ENCODE measurements around the gene SLC35B4. TPM values are rescaled to one million over a fixed set of nuclear protein-coding genes. Genes with fewer than 3 reads are reported as not detected.
A peak's percentile ranks its signal among the peaks of the same experiment; 100 is the strongest.
"Not testable (repeated sequence)": the region's sequence is repeated elsewhere in the genome, so short reads cannot be mapped to it uniquely, and the experiment has no call there.

Gene SLC35B4
- total RNA-seq, 1 experiment from 2014 or later = 20.7 TPM

- no peak for DNase-seq (ENCODE audit: low spot score)
These were observed 14.7 kb upstream of the SLC35B4 start for GRCh38 chr7:134331393-134331792.

GRCh38 chr7:134330974-134331373 is 14.2 kb upstream of the SLC35B4 start:
- no peak for DNase-seq (ENCODE audit: low spot score)

GRCh38 chr7:134329614-134330346 is 13.1 kb upstream of the SLC35B4 start:
- no peak for DNase-seq (ENCODE audit: low spot score)

GRCh38 chr7:134328900-134329299 is 12.2 kb upstream of the SLC35B4 start:
- DNase-seq (ENCODE audit: low spot score) = no peak

GRCh38 chr7:134327896-134328295 is 11.2 kb upstream of the SLC35B4 start:
- peak; percentile 29 for DNase-seq (ENCODE audit: low spot score)

GRCh38 chr7:134324107-134324506 is 7.4 kb upstream of the SLC35B4 start:
- no peak for DNase-seq (ENCODE audit: low spot score)

GRCh38 chr7:134320201-134320600 is 3.5 kb upstream of the SLC35B4 start:
- DNase-seq (ENCODE audit: low spot score) = no peak

GRCh38 chr7:134318443-134318842 is 1.7 kb upstream of the SLC35B4 start:
- no peak for DNase-seq (ENCODE audit: low spot score)

- DNase-seq (ENCODE audit: low spot score) = no peak
These were observed 704 bp upstream of the SLC35B4 start for GRCh38 chr7:134317434-134317833.

- peak; percentile 6 for DNase-seq (ENCODE audit: low spot score)
These were observed 821 bp downstream of the SLC35B4 start for GRCh38 chr7:134315679-134316538.

GRCh38 chr7:134313543-134313942 is 3.2 kb downstream of the SLC35B4 start:
- no peak for DNase-seq (ENCODE audit: low spot score)

GRCh38 chr7:134312717-134313116 is 4.0 kb downstream of the SLC35B4 start:
- no peak for DNase-seq (ENCODE audit: low spot score)

- no peak for DNase-seq (ENCODE audit: low spot score)
These were observed 4.9 kb downstream of the SLC35B4 start for GRCh38 chr7:134311807-134312206.

- no peak for DNase-seq (ENCODE audit: low spot score)
These were observed 8.2 kb downstream of the SLC35B4 start for GRCh38 chr7:134308548-134308947.

- DNase-seq (ENCODE audit: low spot score) = no peak
These were observed 9.4 kb downstream of the SLC35B4 start for GRCh38 chr7:134307320-134307719.

GRCh38 chr7:134302120-134302519 is 14.6 kb downstream of the SLC35B4 start:
- no peak for DNase-seq (ENCODE audit: low spot score)

- DNase-seq (ENCODE audit: low spot score) = no peak
These were observed 15.1 kb downstream of the SLC35B4 start for GRCh38 chr7:134301592-134301991.

- DNase-seq (ENCODE audit: low spot score) = no peak
These were observed 15.7 kb downstream of the SLC35B4 start for GRCh38 chr7:134300988-134301387.

- no peak for DNase-seq (ENCODE audit: low spot score)
These were observed 17.6 kb downstream of the SLC35B4 start for GRCh38 chr7:134298902-134299683.

- DNase-seq (ENCODE audit: low spot score) = no peak
These were observed 19.2 kb downstream of the SLC35B4 start for GRCh38 chr7:134297489-134297888.

- not testable (repeated sequence) for DNase-seq (ENCODE audit: low spot score)
These were observed 20.7 kb downstream of the SLC35B4 start for GRCh38 chr7:134295982-134296381.
